HepG2 (cell line): ENCODE measurements around the gene NKAIN4. TPM values are rescaled to one million over a fixed set of nuclear protein-coding genes. Genes with fewer than 3 reads are reported as not detected.

Experiments
- ATAC-seq: fragments of 200-7000 bp; cut with Tn5 transposase; 3 replicates; pipeline ENCODE4 v1.9.1; 2020; ENCODE audit warnings: mild to moderate bottlenecking, moderate library complexity
- Bru-seq: library from RNA; stranded (reverse); fragments of 400-500 nt; gene quantifications from one replicate; lab custom pipeline; 2021; lab: Mats Ljungman, UMichigan
- BruChase-seq, 2 experiments: library from RNA; stranded (reverse); fragments of 400-500 nt; gene quantifications; one replicate each; lab custom pipeline; 2021; lab: Mats Ljungman, UMichigan
- BruUV-seq: library from RNA; stranded (reverse); fragments of 400-500 nt; replicated peaks from 2 replicates; lab custom pipeline; 2021; lab: Mats Ljungman, UMichigan
- CTCF ChIA-PET: fragments of 300-600 bp; formaldehyde crosslinking; extraction: SDS; loops from one replicate; lab custom pipeline; 2021; ENCODE audit warnings: low total read pairs, inconsistent platforms, low intra/inter-chr PET ratio; lab: Yijun Ruan, JAX
- POLR2A ChIA-PET: fragments of 350-600 bp; sonication (Branson Sonifier 250); formaldehyde crosslinking; loops from one replicate; lab custom pipeline; 2020; ENCODE audit warnings: antibody characterized with exemption, inconsistent platforms; lab: Yijun Ruan, JAX
- DNase-seq: peaks from one replicate; pipeline ENCODE4 v3.0.0-alpha.2; 2015; ENCODE audit warnings: low spot score
- FAIRE-seq: peaks from 3 replicates; lab custom pipeline; 2011; peaks lifted over from hg19 to GRCh38; lab: Jason Lieb, UNC
- H2AFZ ChIP-seq: one replicate; pipeline ENCODE4 v1.6.1; 2011; ENCODE audit warnings: low read length, inconsistent platforms
- H3K27ac ChIP-seq: fragments of 300-600 bp; 3 replicates; pipeline ENCODE4 v1.8.0; 2011; ENCODE audit warnings: mixed run types, mild to moderate bottlenecking, mixed read lengths, low read length, inconsistent platforms; ENCODE audit not compliant: insufficient read depth; ENCODE audit errors: extremely low read length
- H3K27me3 ChIP-seq, 2 experiments: fragments of 200-600 bp in 1 of 2; 2 replicates in 1 of 2; 3 replicates in 1 of 2; pipeline versions ENCODE4 v1.6.0 to v1.8.0; 2011; ENCODE audit warnings: low read length in 2 of 2, mild to moderate bottlenecking in 2 of 2, moderate library complexity in 2 of 2, inconsistent platforms in 1 of 2; ENCODE audit not compliant: insufficient read depth in 2 of 2, control insufficient read depth in 1 of 2
- H3K36me3 ChIP-seq, 2 experiments: fragments of 200-600 bp in 1 of 2; replicated peaks in 1 of 2; 2 replicates in 1 of 2; 3 replicates in 1 of 2; pipeline versions ENCODE4 v1.5.1 to v1.8.0; 2011; ENCODE audit warnings: low read length in 2 of 2, inconsistent platforms in 1 of 2; ENCODE audit not compliant: insufficient read depth in 2 of 2, control insufficient read depth in 1 of 2
- H3K4me1 ChIP-seq: 2 replicates; pipeline ENCODE4 v1.5.1; 2012; ENCODE audit warnings: low read length, inconsistent platforms; ENCODE audit not compliant: insufficient read depth
- H3K4me2 ChIP-seq: 2 replicates; pipeline ENCODE4 v1.6.0; 2011; ENCODE audit warnings: low read depth, low read length, inconsistent platforms
- H3K4me3 ChIP-seq, 3 experiments: fragments of 200-600 bp in 1 of 3; sonication (generic), shearing (Covaris generic) in 1 of 3; replicated peaks in 1 of 3; 2 replicates each; pipeline ENCODE4 v1.5.1; 2011 to 2016; ENCODE audit warnings: low read length in 3 of 3, inconsistent platforms in 2 of 3, low read depth in 2 of 3, mild to moderate bottlenecking in 2 of 3, control low read depth in 1 of 3, mixed read lengths in 1 of 3; ENCODE audit not compliant: insufficient read depth in 1 of 3
- H3K79me2 ChIP-seq: one replicate; pipeline ENCODE4 v1.6.1; 2011; ENCODE audit warnings: low read length, inconsistent platforms; ENCODE audit not compliant: insufficient read depth
- H3K9ac ChIP-seq: 2 replicates; pipeline ENCODE4 v1.6.0; 2011; ENCODE audit warnings: mild to moderate bottlenecking, low read depth, low read length, inconsistent platforms; ENCODE audit not compliant: insufficient read depth
- H3K9me3 ChIP-seq: 2 replicates; pipeline ENCODE4 v1.5.1; 2012; ENCODE audit warnings: mild to moderate bottlenecking, low read length
- H4K20me1 ChIP-seq: 2 replicates; pipeline ENCODE4 v1.6.0; 2011; ENCODE audit warnings: inconsistent platforms, mild to moderate bottlenecking, low read length, moderate library complexity; ENCODE audit not compliant: insufficient read depth
- GRHL1 ChIP-seq: sonication (generic); formaldehyde crosslinking; conservative IDR thresholded peaks from 2 replicates; pipeline ENCODE4 v1.8.0; 2022; ENCODE audit warnings: missing genetic modification reagents
- GTF2F1 ChIP-seq: fragments of 150-350 bp; IDR thresholded peaks from 2 replicates; pipeline ENCODE4 v1.6.1; 2014; ENCODE audit warnings: low read length
- JUN ChIP-seq: sonication (generic); formaldehyde crosslinking; IDR thresholded peaks from 2 replicates; pipeline ENCODE4 v1.4.0; 2020; ENCODE audit warnings: mild to moderate bottlenecking, missing genetic modification reagents
- PBX3 ChIP-seq: sonication (generic); formaldehyde crosslinking; IDR thresholded peaks from 2 replicates; pipeline ENCODE4 v1.8.1; 2023; ENCODE audit warnings: missing genetic modification reagents, inconsistent platforms, borderline replicate concordance
- PITX1 ChIP-seq: sonication (generic); formaldehyde crosslinking; IDR thresholded peaks from 2 replicates; pipeline ENCODE4 v1.5.1; 2020; ENCODE audit warnings: mild to moderate bottlenecking, missing genetic modification reagents
- SIN3A ChIP-seq: IDR thresholded peaks from 2 replicates; pipeline ENCODE4 v1.6.1; 2011; ENCODE audit warnings: low read depth, mild to moderate bottlenecking, control low read depth, low read length, borderline replicate concordance
- SP2 ChIP-seq: sonication (generic); formaldehyde crosslinking; IDR thresholded peaks from 2 replicates; pipeline ENCODE4 v1.5.1; 2020; ENCODE audit warnings: mild to moderate bottlenecking, missing genetic modification reagents
- SP5 ChIP-seq: IDR thresholded peaks from 2 replicates; pipeline ENCODE4 v1.6.1; 2016; ENCODE audit warnings: low read depth, borderline replicate concordance
- ZC3H13 ChIP-seq: sonication (generic); formaldehyde crosslinking; IDR thresholded peaks from 2 replicates; pipeline ENCODE4 v1.8.1; 2023; ENCODE audit warnings: mild to moderate bottlenecking, missing genetic modification reagents, moderate library complexity
- ZNF160 ChIP-seq: sonication (generic); formaldehyde crosslinking; IDR thresholded peaks from 2 replicates; pipeline ENCODE4 v1.8.0; 2022; ENCODE audit warnings: mild to moderate bottlenecking, inconsistent platforms, missing genetic modification reagents
- ZNF224 ChIP-seq: sonication (generic); formaldehyde crosslinking; IDR thresholded peaks from 2 replicates; pipeline ENCODE4 v1.5.0; 2020; ENCODE audit warnings: mild to moderate bottlenecking, missing genetic modification reagents
- ZNF432 ChIP-seq: sonication (generic); formaldehyde crosslinking; IDR thresholded peaks from 2 replicates; pipeline ENCODE4 v1.5.0; 2020; ENCODE audit warnings: missing genetic modification reagents, mild to moderate bottlenecking, borderline replicate concordance
- ZNF570 ChIP-seq: sonication (generic); formaldehyde crosslinking; IDR thresholded peaks from 2 replicates; pipeline ENCODE4 v1.4.0; 2020; ENCODE audit warnings: mild to moderate bottlenecking, missing genetic modification reagents, borderline replicate concordance
- WGBS: methylation state at CpG from one replicate; pipeline ENCODE4 v1.1.6; 2017; ENCODE audit warnings: low lambda C conversion rate; 5-methylcytosine and 5-hydroxymethylcytosine counted together
- in situ Hi-C: cut with HindIII; loops from 2 replicates; pipeline ENCODE4 v1.10.0; 2017; ENCODE audit warnings: low pct_unique_long_range_greater_than_20kb; ENCODE audit not compliant: extremely low pct_ligation_motif_present
- intact Hi-C: fragments of 100-400 bp; cut with micrococcal nuclease; formaldehyde crosslinking; loops from one replicate; pipeline ENCODE4 v1.10.0; 2022; ENCODE audit not compliant: unreplicated experiment
- long read RNA-seq, 2 experiments: library from RNA in 1 of 2; library from polyadenylated mRNA in 1 of 2; stranded (forward) in 1 of 2; unstranded in 1 of 2; transcript quantifications; one replicate each; pipeline ENCODE4 v2.0.0, GENCODE V29; 2019 to 2022
- polyA minus RNA-seq, 3 experiments: library from RNA; depleted of rRNA, polyadenylated mRNA; stranded (reverse); fragments of >200 nt; gene quantifications; 2 replicates each; pipeline ENCODE4 v1.2.3, GENCODE V29; 2011; ENCODE audit warnings: low replicate concordance in 1 of 3
- polyA plus RNA-seq, 8 experiments: library from polyadenylated mRNA; depleted of rRNA in 3 of 8; stranded (reverse) in 7 of 8; unstranded in 1 of 8; fragments of >200 nt; fragmentation: Illumina TruSeq in 4 of 8; extraction: Trizol in 4 of 8; gene quantifications; 2 replicates each; pipeline versions ENCODE4 v1.2.1 to v1.2.3, GENCODE V29; 2011 to 2016; ENCODE audit warnings: low read depth in 4 of 8, missing spikeins in 1 of 8, mixed read lengths in 1 of 8; ENCODE audit not compliant: insufficient read depth in 1 of 8
- total RNA-seq, 5 experiments: library from RNA; depleted of rRNA; stranded (reverse); fragments of >200 nt; fragmentation: Illumina TruSeq; extraction: Trizol; gene quantifications; 2 replicates each; pipeline ENCODE4 v1.2.3, GENCODE V29; 2016; ENCODE audit warnings: low read depth in 1 of 5

The NKAIN4 gene
- total RNA-seq (2016; rRNA removed; fragmentation: Illumina TruSeq; extraction: Trizol) (not detected in 2 replicates), polyA plus RNA-seq (2011; rRNA removed) (not detected in 2 replicates), polyA minus RNA-seq (2011; rRNA and poly(A)+ RNA removed; ENCODE audit: low replicate concordance) (not detected in 2 replicates), Bru-seq, nascent RNA (percentile 24 among the genes with signal in this experiment), BruChase-seq, experiment 1, labeled RNA remaining after a 6-hour chase (percentile 20 among the genes with signal in this experiment), BruChase-seq, experiment 2, labeled RNA remaining after a 2-hour chase (percentile 22 among the genes with signal in this experiment)
- not detected in 2 replicates for total RNA-seq (2016; cell fraction: cytosol; rRNA removed; fragmentation: Illumina TruSeq; extraction: Trizol; ENCODE audit: low read depth)
- not detected in 2 replicates for total RNA-seq (2016; cell fraction: insoluble cytoplasmic fraction; rRNA removed; fragmentation: Illumina TruSeq; extraction: Trizol)
- not detected in 2 replicates for total RNA-seq (2016; cell fraction: membrane; rRNA removed; fragmentation: Illumina TruSeq; extraction: Trizol)
- total RNA-seq (2016; cell fraction: nucleus; rRNA removed; fragmentation: Illumina TruSeq; extraction: Trizol) = not detected in 2 replicates
- polyA plus RNA-seq (2011; cell fraction: cytosol; rRNA removed) = not detected in 2 replicates
- polyA plus RNA-seq (2011; cell fraction: nucleus; rRNA removed) = not detected in 2 replicates
- 0.27 TPM in 1 of 2 replicates, not detected in the other for polyA plus RNA-seq (2012)
- polyA plus RNA-seq (2016; cell fraction: cytosol; fragmentation: Illumina TruSeq; extraction: Trizol; ENCODE audit: low read depth) = not detected in 2 replicates
- polyA plus RNA-seq (2016; cell fraction: insoluble cytoplasmic fraction; fragmentation: Illumina TruSeq; extraction: Trizol; ENCODE audit: low read depth) = not detected in 2 replicates
- not detected in 2 replicates for polyA plus RNA-seq (2016; cell fraction: membrane; fragmentation: Illumina TruSeq; extraction: Trizol; ENCODE audit: low read depth)
- not detected in 2 replicates for polyA plus RNA-seq (2016; cell fraction: nucleus; fragmentation: Illumina TruSeq; extraction: Trizol; ENCODE audit: insufficient read depth, low read depth)
- polyA minus RNA-seq (2011; cell fraction: cytosol; rRNA and poly(A)+ RNA removed) = not detected in 2 replicates
- not detected in 2 replicates for polyA minus RNA-seq (2011; cell fraction: nucleus; rRNA and poly(A)+ RNA removed)
- long read RNA-seq, experiment 1 = 0 reads
- long read RNA-seq, experiment 2 = 0 reads

DNA sequence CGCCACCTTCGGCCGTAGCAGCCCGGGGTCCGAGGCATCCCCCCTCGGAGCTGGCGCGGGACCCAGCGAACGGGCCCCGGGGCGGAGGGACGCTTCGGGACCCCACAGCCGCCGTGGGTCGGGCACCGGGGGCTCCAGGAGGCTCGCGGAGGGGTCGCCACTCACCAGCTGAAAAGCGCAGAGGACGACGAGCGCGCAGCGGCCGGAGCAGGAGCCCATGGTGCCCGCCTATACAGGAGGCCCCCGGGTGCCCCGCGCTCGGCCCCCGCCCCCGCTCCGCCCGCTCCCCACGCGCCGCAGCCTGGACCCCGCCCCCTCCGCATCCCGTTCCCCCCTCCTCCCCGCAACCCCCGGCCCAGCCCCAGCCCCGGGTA lies at the start of gene NKAIN4:
NKAIN4 (minus strand) TSS at position 232 of the 374 bp plus-strand sequence; CDS start at position 219, 13 bp downstream.
- CTCF ChIA-PET = no interaction called here

More for the DNA sequence above, at the start of gene NKAIN4:
- intact Hi-C loops = no loop called here
- TF ChIP-seq ZNF224 (CRISPR knock-in tag) = no peak
- no peak for TF ChIP-seq JUN (CRISPR knock-in tag)
- TF ChIP-seq ZC3H13 (CRISPR knock-in tag) = no peak
- no peak for TF ChIP-seq PBX3
- TF ChIP-seq ZNF570 (CRISPR knock-in tag) = no peak
- no peak for TF ChIP-seq SP5 (CRISPR knock-in tag)
- no peak for TF ChIP-seq PITX1
- TF ChIP-seq SIN3A = no peak
- TF ChIP-seq ZNF432 (CRISPR knock-in tag) = no peak
- TF ChIP-seq GRHL1 = no peak
- TF ChIP-seq SP2 = no peak
- TF ChIP-seq GTF2F1 = no peak
- TF ChIP-seq ZNF160 (CRISPR knock-in tag) = no peak
- Histone ChIP-seq H3K4me3 (no peak within 1 kb of the TSS), H3K4me2 (no peak within 1 kb of the TSS), H3K36me3 (no peaks in the 10 kb centered on the region), H3K4me1 (peaks cover 17% of the 10 kb centered on the region), H3K27me3 (peaks cover 28 to 82% of the 10 kb centered on the region in 2 experiments), H4K20me1 (peaks cover 5% of the 10 kb centered on the region; the same call in 1 of the 2 replicates), H3K9ac (no peak within 1 kb of the TSS), H3K9me3 (no peaks in the 10 kb centered on the region), H3K79me2 (no peaks in the 10 kb centered on the region), H2AFZ (no peak within 1 kb of the TSS), H3K27ac (no peak within 1 kb of the TSS)
- in situ Hi-C loops = no loop called here
- WGBS = 5% methylated on average over 37 of the region's 46 CpGs
- DNase-seq (no peak), ATAC-seq (no peak), FAIRE-seq (no peak)
- no TSS peak for BruUV-seq
- POLR2A ChIA-PET = no interaction called here
